TTC549 (cell line): Measurements from ENCODE around the gene GUCY1A1.
"Not testable (repeated sequence)": the region's sequence is repeated elsewhere in the genome, so short reads cannot be mapped to it uniquely, and the experiment has no call there.

Source experiments
- FAIRE-seq: peaks from 2 replicates; lab custom pipeline; 2012; peaks lifted over from hg19 to GRCh38; lab: Jason Lieb, UNC

The GUCY1A1 gene

GRCh38 chr4:155666344-155667221 is at the start of gene GUCY1A1:
TSS of gene GUCY1A1 (plus strand) at chr4:155666848. CDS start at chr4:155696868, 30,020 bp downstream.
- FAIRE-seq, result no peak

GRCh38 chr4:155617296-155617695 is 49.4 kb upstream of the GUCY1A1 start:
- FAIRE-seq, result no peak

- no peak for FAIRE-seq
Observed at GRCh38 chr4:155618183-155618838, 48.3 kb upstream of the GUCY1A1 start.

GRCh38 chr4:155620637-155621036 is 46.0 kb upstream of the GUCY1A1 start:
- no peak for FAIRE-seq

- no peak for FAIRE-seq
Observed at GRCh38 chr4:155624478-155624877, 42.2 kb upstream of the GUCY1A1 start.

- FAIRE-seq, result no peak
Observed at GRCh38 chr4:155626561-155626960, 40.1 kb upstream of the GUCY1A1 start.

- no peak for FAIRE-seq
Observed at GRCh38 chr4:155629183-155629825, 37.3 kb upstream of the GUCY1A1 start.

- FAIRE-seq, result no peak
Observed at GRCh38 chr4:155629956-155630355, 36.7 kb upstream of the GUCY1A1 start.

GRCh38 chr4:155632310-155632840 is 34.3 kb upstream of the GUCY1A1 start:
- no peak for FAIRE-seq

GRCh38 chr4:155638195-155638965 is 28.3 kb upstream of the GUCY1A1 start:
- no peak for FAIRE-seq

- no peak for FAIRE-seq
Observed at GRCh38 chr4:155639704-155640523, 26.7 kb upstream of the GUCY1A1 start.

GRCh38 chr4:155640751-155641150 is 25.9 kb upstream of the GUCY1A1 start:
- FAIRE-seq, result no peak

- no peak for FAIRE-seq
Observed at GRCh38 chr4:155643087-155643486, 23.6 kb upstream of the GUCY1A1 start.

GRCh38 chr4:155646001-155646400 is 20.6 kb upstream of the GUCY1A1 start:
- FAIRE-seq, result no peak

GRCh38 chr4:155650785-155651184 is 15.9 kb upstream of the GUCY1A1 start:
- FAIRE-seq, result not testable (repeated sequence)

- FAIRE-seq, result no peak
Observed at GRCh38 chr4:155653052-155653451, 13.6 kb upstream of the GUCY1A1 start.

- FAIRE-seq, result no peak
Observed at GRCh38 chr4:155656025-155656424, 10.6 kb upstream of the GUCY1A1 start.

GRCh38 chr4:155657169-155657568 is 9.5 kb upstream of the GUCY1A1 start:
- FAIRE-seq, result no peak

GRCh38 chr4:155657985-155658680 is 8.5 kb upstream of the GUCY1A1 start:
- FAIRE-seq, result peak; percentile 39

GRCh38 chr4:155658681-155659064 is 8.0 kb upstream of the GUCY1A1 start:
- FAIRE-seq, result no peak
